H1 (cell line): ENCODE measurements around the gene COL11A2. TPM values are rescaled to one million over a fixed set of nuclear protein-coding genes. Genes with fewer than 3 reads are reported as not detected.

ENCODE experiments used
- CHD7 ChIP-seq: fragments of 300-600 bp; sonication (generic); IDR thresholded peaks from 2 replicates; pipeline ENCODE4 v1.7.1; 2012; ENCODE audit warnings: low read length, moderate library complexity, mild to moderate bottlenecking, inconsistent platforms; ENCODE audit not compliant: insufficient replicate concordance
- EP300 ChIP-seq, 2 experiments: IDR thresholded peaks; 1 replicate in 1 of 2; 2 replicates in 1 of 2; pipeline ENCODE4 v1.6.1; 2011 to 2012; ENCODE audit warnings: low read depth in 2 of 2, low read length in 2 of 2, mild to moderate bottlenecking in 2 of 2, borderline replicate concordance in 1 of 2, inconsistent platforms in 1 of 2, moderate library complexity in 1 of 2
- POLR2A ChIP-seq, 2 experiments: IDR thresholded peaks; 1 replicate in 1 of 2; 2 replicates in 1 of 2; pipeline ENCODE4 v1.6.1; 2011; ENCODE audit warnings: low read depth in 2 of 2, low read length in 2 of 2, mild to moderate bottlenecking in 2 of 2; ENCODE audit errors: control extremely low read depth in 1 of 2
- RAD21 ChIP-seq, 2 experiments: IDR thresholded peaks in 1 of 2; conservative IDR thresholded peaks in 1 of 2; 2 replicates each; pipeline ENCODE4 v1.6.1; 2011; ENCODE audit warnings: low read depth in 2 of 2, low read length in 2 of 2, improper control_type of control experiment in 1 of 2, inconsistent platforms in 1 of 2, mild to moderate bottlenecking in 1 of 2, moderate library complexity in 1 of 2
- RXRA ChIP-seq: IDR thresholded peaks from 2 replicates; pipeline ENCODE4 v1.6.1; 2011; ENCODE audit warnings: low read depth, mild to moderate bottlenecking, low read length, moderate library complexity; ENCODE audit not compliant: insufficient read depth
- SIX5 ChIP-seq: IDR thresholded peaks from 2 replicates; pipeline ENCODE4 v1.6.1; 2011; ENCODE audit warnings: mild to moderate bottlenecking, low read depth, low read length
- polyA plus RNA-seq, 7 experiments: library from polyadenylated mRNA; depleted of rRNA in 3 of 7; stranded (reverse) in 5 of 7; unstranded in 2 of 7; fragments of >200 nt in 5 of 7; fragments of 200-250 nt in 2 of 7; gene quantifications; 1 replicate in 5 of 7; 2 replicates in 1 of 7; 4 replicates in 1 of 7; pipeline versions ENCODE4 v1.2.1 to v1.2.3, GENCODE V29; 2011 to 2013; ENCODE audit warnings: missing spikeins in 2 of 7, mixed read lengths in 2 of 7
- total RNA-seq: library from RNA; stranded (reverse); fragmentation: NEBNext Ultra II Directional; extraction: Animal tissue kit (Norgen Biotek cat#: 25700); gene quantifications from 2 replicates; pipeline ENCODE4 v1.2.1, GENCODE V29; 2021

COL11A2 gene
- total and polyA plus RNA-seq, 2 of the 8 experiments (the other 6 are each of a cell fraction or from before 2014, with no cell fraction given): 2.8 to 3.8 TPM

DNA sequence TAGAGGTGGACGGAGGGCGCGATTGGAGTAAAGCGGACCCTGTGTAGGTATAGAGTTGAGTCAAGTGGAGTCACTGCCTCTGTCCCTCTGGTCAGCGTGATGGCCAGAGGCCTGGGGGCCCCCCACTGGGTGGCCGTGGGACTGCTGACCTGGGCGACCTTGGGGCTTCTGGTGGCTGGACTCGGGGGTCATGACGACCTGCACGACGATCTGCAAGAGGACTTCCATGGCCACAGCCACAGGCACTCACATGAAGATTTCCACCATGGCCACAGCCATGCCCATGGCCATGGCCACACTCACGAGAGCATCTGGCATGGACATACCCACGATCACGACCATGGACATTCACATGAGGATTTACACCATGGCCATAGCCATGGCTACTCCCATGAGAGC is 8.9 kb upstream of the COL11A2 start (continued):
- TF ChIP-seq CHD7: no peak
- no peak for TF ChIP-seq RXRA
- TF ChIP-seq EP300 (IDR thresholded peaks at IDR 0.05; ENCODE audit: borderline replicate concordance in 1 of 2, low read depth in 2 of 2, low read length in 2 of 2): no peak
- no peak for TF ChIP-seq SIX5
- no peak for TF ChIP-seq RAD21 (IDR thresholded peaks at IDR 0.05 in 1 of 2, conservative IDR thresholded peaks at IDR 0.05 in 1 of 2; ENCODE audit: low read depth in 2 of 2, low read length in 2 of 2)
- TF ChIP-seq POLR2A (IDR thresholded peaks at IDR 0.05; ENCODE audit: control extremely low read depth in 1 of 2, low read depth in 2 of 2, low read length in 2 of 2): no peak
